ENCODE measurements around the gene NSA2.

NSA2 gene

DNA sequence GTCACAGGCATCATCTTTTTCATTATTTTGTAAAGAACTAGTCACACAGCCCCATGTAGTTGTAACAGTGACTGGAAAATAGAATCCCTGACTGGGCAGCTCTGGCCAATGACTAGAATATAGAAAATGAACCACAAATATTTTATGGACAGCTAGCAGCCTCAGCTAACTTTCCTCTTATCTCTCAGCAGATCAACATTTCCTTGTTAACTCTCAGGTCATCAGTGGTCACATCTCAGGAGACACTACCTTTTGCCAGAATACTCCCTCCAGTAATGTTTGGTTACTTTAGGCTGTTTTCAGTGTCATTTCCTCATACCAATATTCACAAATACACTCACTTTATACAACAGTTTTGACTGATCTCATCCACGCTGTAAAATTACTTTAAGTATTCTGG is 55.2 kb downstream of the NSA2 start:
- no peak for DNase-seq

DNA sequence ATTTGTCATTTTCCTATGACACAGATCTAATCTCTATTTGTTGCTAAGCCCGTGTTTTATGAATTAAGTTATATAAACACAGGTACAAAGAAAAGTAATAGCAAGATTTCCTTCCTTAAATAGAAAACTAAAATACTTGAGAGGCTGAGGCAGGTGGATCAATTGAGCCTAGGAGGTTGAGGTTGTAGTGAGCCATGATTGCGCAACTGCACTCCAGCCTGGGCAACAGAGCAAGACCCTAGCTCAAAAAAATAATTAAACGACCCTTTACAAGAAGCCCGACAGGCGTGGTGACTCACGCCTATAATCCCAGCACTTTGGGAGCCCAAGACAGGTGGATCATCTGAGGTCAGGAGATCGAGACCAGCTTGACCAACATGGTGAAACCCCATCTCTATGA is 62.4 kb downstream of the NSA2 start:
- no peak for DNase-seq
